ENCODE data around the gene SP1.

GRCh38 chr12:53332744-53333143 is 47.2 kb upstream of the SP1 start:
- TF ChIP-seq REST (IDR thresholded peaks at IDR 0.05; ENCODE audit: borderline replicate concordance) (no peak), POLR2AphosphoS5 (IDR thresholded peaks at IDR 0.05) (no peak), CTCF (IDR thresholded peaks at IDR 0.05; ENCODE audit: poor library complexity, severe bottlenecking) (no peak), RAD21 (conservative IDR thresholded peaks at IDR 0.05) (no peak)

Measured in neural cell (in vitro differentiated cells).